ENCODE results near the gene PCDHGB7.
"Not testable (repeated sequence)": the region's sequence is repeated elsewhere in the genome, so short reads cannot be mapped to it uniquely, and the experiment has no call there.

DNA sequence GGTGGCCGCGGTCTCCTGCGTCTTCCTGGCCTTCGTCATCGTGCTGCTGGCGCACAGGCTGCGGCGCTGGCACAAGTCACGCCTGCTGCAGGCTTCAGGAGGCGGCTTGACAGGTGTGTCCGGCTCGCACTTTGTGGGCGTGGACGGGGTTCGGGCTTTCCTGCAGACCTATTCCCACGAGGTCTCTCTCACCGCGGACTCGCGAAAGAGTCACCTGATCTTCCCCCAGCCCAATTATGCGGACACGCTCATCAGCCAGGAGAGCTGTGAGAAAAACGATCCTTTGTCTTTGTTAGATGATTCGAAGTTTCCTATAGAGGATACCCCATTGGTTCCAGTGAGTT lies 2.2 kb upstream of the PCDHGB7 start:
- TF ChIP-seq, protein P1, sequence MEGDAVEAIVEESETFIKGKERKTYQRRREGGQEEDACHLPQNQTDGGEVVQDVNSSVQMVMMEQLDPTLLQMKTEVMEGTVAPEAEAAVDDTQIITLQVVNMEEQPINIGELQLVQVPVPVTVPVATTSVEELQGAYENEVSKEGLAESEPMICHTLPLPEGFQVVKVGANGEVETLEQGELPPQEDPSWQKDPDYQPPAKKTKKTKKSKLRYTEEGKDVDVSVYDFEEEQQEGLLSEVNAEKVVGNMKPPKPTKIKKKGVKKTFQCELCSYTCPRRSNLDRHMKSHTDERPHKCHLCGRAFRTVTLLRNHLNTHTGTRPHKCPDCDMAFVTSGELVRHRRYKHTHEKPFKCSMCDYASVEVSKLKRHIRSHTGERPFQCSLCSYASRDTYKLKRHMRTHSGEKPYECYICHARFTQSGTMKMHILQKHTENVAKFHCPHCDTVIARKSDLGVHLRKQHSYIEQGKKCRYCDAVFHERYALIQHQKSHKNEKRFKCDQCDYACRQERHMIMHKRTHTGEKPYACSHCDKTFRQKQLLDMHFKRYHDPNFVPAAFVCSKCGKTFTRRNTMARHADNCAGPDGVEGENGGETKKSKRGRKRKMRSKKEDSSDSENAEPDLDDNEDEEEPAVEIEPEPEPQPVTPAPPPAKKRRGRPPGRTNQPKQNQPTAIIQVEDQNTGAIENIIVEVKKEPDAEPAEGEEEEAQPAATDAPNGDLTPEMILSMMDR (IDR thresholded peaks at IDR 0.05), result not testable (repeated sequence)
- TF ChIP-seq POLR2AphosphoS5, POLR2A (IDR thresholded peaks at IDR 0.05): not testable (repeated sequence)
